ENCODE results near the gene ADH6.
A peak's percentile ranks its signal among the peaks of the same experiment; 100 is the strongest.
"Not testable (repeated sequence)": the region's sequence is repeated elsewhere in the genome, so short reads cannot be mapped to it uniquely, and the experiment has no call there.

The ADH6 gene

DNA sequence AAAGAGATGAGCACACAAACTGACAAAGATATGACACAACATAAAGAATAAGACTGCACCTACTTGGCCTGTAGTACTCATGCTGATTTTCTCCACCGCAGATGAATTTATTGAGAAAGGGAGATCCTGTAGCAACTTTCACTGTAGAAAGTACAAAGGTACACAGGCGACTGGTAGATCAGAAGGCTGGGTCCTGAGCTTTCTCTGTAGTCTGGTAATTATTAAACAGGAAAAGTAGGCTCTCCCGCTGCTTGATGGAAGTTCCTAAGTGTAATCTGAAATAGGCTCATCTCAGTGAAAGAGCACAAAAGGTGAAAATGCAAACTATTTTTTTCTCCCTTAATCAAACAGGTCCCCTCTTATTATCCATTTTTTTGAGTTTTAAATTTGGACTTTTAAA is at the start of gene ADH6:
Gene ADH6, minus strand, starts transcription at position 175 of the 400 bp plus-strand sequence. Its CDS starts 94 bp downstream, at position 81.
- DNase-seq (ENCODE audit: low read depth): no peak

DNA sequence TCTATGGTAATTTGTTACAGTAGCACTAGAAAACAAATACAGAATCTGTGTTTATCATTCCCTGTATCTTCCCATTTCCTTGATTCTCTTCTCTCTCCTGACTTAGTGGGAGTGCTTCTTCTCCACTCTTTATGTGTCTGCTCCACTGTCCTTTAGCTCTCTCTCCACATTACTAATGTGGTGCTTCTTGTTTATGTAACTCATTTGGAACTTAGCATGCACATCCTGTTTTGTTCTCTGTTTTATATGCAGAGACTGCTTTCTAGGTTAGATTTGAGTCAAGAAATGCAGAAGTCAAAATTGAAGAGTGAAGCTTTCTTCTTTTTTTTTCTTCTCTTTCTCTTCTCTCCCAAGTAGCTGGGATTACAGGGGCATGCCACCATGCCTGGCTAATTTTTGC is 45.9 kb upstream of the ADH6 start:
- no peak for DNase-seq (ENCODE audit: low read depth)

DNA sequence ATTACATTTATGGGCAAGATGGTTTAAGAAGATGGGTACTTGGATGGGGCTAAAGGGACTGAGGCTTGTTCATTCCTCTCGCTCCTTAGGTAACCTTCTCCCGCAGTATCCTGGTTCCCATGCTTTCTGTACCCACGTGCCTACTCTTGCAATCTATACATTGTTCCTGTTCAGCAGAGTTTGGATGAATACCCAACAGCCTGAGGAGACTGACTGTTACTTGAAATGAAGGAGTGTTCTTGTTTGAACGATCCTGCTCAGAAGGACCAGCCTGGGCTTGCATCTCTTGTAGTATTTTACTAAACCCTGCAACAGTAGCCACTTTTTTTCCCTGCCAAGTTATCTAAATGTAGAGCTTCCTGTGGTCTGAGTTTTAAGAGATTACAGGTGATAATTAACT is 33.7 kb upstream of the ADH6 start:
- DNase-seq (ENCODE audit: low read depth): no peak

GRCh38 chr4:99248714-99249113 is 29.7 kb upstream of the ADH6 start:
- DNase-seq (ENCODE audit: low read depth): peak; percentile 7

- no peak for DNase-seq (ENCODE audit: low read depth)
These were observed 16.9 kb upstream of the ADH6 start for GRCh38 chr4:99235955-99236354.

- no peak for DNase-seq (ENCODE audit: low read depth)
These were observed 15.4 kb upstream of the ADH6 start for GRCh38 chr4:99234331-99235010.

- DNase-seq (ENCODE audit: low read depth): not testable (repeated sequence)
These were observed 14.4 kb upstream of the ADH6 start for GRCh38 chr4:99233397-99233796.

DNA sequence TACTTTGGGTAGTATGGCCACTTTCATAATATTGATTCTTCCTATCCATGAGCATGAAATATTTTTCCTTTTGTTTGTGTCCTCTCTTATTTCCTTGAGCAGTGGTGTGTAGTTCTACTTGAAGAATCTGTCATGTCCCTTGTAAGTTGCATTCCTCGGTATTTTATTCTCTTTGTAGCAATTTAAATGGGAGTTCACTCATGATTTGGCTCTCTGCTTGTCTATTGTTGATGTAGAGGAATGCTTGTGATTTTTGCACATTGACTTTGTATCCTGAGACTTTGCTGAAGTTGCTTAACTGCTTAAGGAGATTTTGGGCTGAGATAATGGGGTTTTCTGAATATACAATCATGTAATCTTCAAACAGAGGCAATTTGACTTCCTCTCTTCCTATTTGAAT is 9.7 kb upstream of the ADH6 start:
- not testable (repeated sequence) for DNase-seq (ENCODE audit: low read depth)

- DNase-seq (ENCODE audit: low read depth): not testable (repeated sequence)
These were observed 8.6 kb upstream of the ADH6 start for GRCh38 chr4:99227646-99228045.

- peak; percentile 12 for DNase-seq (ENCODE audit: low read depth)
These were observed 2.9 kb upstream of the ADH6 start for GRCh38 chr4:99221980-99222379.

DNA sequence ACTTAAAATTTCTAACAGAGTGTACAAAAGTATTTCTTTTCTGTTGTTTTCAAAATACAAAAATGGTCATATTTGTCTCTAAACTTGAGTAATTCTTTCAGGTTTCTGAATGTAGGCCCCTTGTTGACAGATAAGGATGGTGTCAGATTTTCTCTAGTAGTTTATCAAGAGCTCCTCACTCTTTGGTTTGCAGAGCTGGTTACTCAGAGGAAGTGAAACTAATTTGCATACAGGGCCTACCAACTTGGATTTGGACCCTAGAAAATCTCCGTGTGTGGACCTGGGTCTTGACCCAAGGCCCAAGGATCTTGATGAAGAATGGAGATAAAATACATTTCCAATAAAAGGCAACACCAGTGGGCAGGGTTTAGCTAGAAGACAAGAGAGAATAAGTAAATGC is 433 bp upstream of the ADH6 start:
- no peak for DNase-seq (ENCODE audit: low read depth)

GRCh38 chr4:99215521-99215920 is 3.5 kb downstream of the ADH6 start:
- no peak for DNase-seq (ENCODE audit: low read depth)

DNA sequence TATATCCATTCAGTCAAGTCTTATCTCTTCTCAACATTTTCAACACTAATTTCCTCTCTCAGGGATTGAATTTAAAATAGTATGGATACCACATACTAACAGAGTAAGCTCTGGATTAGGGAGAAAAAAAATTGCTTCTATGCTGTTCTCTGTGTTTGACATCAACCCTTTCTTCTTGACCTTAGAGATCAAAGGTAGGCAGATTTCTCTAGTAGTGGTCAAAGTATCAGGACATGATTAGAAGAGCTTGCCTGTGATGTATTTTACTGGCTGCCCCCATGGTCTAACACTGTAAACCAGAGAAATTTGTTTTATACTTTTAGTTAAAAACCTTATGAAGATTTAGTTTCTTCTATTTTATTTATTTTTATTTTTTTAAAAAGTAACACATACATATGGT is 8.3 kb downstream of the ADH6 start:
- DNase-seq (ENCODE audit: low read depth): no peak

DNA sequence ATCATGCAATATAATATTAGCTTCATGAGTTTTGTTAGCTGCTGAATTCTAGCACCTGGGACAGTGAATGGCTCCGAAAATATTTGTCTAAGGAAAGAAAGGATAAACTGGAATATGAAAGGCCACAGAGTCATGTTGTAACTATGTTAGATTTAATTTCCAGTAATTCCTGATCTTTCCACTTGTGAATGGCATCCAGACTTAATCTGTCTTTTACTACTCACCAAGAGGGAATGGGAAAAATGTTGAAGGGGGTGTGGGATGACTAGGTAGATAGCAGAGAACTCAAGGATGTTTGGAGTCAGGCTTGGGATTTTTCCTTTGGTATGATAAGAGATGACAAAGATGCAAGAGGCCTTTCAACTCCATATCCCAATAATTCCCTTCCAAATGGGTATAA is 9.4 kb downstream of the ADH6 start:
- DNase-seq (ENCODE audit: low read depth): peak; percentile 20

GRCh38 chr4:99208719-99209075 is 10.3 kb downstream of the ADH6 start:
- DNase-seq (ENCODE audit: low read depth): no peak

DNA sequence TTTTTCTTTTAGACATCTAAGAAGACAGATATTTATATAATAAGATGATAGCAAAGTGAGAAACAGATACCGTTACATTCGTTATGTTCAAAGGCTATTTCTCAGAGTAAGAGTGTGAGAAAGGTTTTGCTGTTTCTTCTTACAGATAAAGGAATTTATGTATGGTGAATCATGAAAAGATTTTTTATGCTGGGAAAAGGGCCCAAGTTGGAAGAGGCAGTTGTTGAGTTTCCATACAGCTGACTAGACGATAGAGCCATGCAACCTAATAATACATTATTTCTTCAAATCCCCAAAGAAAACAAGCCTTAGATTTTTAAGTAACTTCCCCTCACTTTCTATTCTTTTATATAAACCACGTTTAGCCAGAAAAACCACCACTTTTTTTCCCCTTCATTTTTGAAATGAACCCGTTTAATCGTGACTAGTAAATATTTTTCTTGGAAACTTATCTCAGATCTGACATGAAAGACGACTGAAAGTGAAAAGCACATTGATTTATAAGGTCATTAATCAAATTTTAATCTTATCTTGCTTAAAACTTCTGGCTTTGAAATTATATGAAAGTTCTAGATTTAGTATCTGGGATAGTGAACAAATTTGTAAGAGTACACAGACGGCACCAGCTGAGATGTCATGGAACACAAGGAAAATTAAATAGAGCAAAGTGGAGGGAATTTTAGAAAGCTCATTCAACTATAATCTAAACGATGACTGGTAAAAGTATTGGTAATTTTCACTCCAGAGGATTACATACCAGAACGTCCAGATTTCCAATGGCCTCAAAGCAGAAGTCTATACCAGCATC is 10.9 kb downstream of the ADH6 start:
- DNase-seq (ENCODE audit: low read depth): no peak

- no peak for DNase-seq (ENCODE audit: low read depth)
These were observed 11.8 kb downstream of the ADH6 start for GRCh38 chr4:99207069-99207743.

GRCh38 chr4:99205153-99205979 is 13.7 kb downstream of the ADH6 start:
- peak; percentile 12 for DNase-seq (ENCODE audit: low read depth)

DNA sequence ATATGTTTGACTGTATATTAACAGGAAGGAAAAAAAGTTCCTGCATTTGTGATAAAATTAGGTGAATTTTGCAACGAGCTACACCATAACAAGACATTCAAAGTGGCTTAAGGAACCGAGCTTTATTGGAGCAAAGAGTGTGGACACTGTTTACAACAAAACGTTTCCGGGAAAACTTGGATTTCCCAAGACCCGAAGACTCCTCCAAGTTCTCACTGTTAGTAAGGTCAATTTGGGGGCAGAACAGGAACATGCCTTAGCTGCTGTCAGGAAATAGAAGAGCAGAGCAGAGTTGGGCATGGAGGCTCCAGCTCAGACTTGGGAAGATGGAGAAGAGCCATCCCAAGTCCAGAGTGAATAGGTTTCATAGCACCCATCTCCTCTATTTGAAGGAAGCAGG is 16.5 kb downstream of the ADH6 start:
- DNase-seq (ENCODE audit: low read depth): peak; percentile 66

DNA sequence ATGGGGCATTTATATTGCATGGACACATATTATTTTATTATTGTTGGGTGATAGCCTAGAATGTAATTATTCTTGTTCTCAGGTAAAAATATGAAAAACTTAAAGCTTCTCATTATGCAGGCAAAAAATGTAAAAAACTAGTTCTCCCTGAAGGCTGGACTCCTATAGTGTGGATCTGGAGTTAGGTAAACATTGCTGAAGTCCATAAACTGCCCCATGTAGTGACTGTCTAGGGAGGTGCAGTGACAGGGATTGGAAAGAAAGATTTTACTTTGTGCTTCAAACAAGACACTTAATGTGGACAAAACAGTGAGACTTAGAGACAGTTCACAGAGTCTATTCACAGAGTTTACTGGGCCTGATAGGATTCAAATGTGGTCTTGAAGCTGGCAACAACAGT is 17.0 kb downstream of the ADH6 start:
- DNase-seq (ENCODE audit: low read depth): no peak

- peak; percentile 26 for DNase-seq (ENCODE audit: low read depth)
These were observed 17.4 kb downstream of the ADH6 start for GRCh38 chr4:99201690-99202089.

DNA sequence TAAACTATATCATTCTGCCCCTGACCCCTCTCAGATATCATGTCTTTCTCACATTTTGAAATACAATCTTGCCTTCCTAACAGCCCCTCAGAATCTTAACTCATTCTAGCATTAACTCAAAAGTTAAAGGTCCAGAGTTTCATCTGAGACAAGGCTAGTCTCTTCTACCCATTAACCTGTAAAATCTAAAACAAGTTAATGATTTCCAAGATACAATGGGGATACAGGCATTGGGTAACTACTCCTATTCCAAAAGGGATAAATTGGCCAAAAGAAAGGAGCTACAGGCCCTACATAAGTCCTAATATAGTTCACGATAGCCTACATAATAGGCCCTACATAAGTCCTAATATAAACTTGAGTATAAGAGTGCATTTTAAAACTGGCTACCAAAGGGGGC is 18.9 kb downstream of the ADH6 start:
- no peak for DNase-seq (ENCODE audit: low read depth)

All from iris pigment epithelial cell (primary cell).